Right hindlimb (tissue), 1 donor: ENCODE data around the gene WDR4.
"Not testable (repeated sequence)": the region's sequence is repeated elsewhere in the genome, so short reads cannot be mapped to it uniquely, and the experiment has no call there.

Experiments used
- DNase-seq: peaks from one replicate; pipeline ENCODE4 v3.0.0-alpha.2; 2018

The WDR4 gene

DNA sequence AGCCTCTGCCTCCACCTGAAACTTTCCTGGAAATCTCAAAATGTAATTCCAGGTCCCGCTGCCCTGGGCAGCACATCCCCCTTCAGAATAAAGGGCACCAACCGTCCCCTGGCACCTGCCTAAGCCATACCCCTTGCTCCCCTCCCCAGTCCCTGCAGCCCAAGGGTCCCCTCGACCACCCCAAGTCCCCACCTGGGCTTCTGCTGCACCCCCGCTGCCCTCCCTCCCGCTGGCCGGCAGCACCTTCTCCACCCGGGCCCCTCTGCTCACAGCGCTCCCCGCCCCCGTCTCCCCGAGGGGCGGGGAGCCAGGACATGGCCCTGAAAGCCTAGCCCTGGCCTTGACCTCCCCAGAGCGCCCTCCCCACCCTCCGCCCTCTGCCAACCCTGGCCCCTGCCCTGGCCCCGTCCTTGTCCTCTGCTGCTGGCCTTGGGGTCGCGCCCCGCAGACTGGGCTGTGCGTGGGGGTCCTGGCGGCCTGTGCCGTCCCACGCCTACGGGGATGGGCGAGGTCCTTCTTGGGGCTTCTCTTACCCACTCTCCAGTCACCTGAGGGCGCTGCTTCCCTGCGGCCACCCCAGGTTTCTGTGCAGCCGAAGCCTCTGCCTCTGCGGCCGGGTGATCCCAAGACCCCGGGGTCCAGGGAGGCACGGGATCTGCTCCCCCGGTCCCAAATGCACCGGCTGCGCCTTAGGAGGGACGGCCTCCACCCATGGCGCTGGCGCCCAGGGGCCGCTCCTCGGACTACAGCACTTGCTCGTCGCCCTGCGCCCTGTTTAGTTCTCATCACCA lies 41.7 kb downstream of the WDR4 start:
- DNase-seq = no peak

GRCh38 chr21:42836767-42837301 lies 42.5 kb downstream of the WDR4 start:
- no peak for DNase-seq

DNA sequence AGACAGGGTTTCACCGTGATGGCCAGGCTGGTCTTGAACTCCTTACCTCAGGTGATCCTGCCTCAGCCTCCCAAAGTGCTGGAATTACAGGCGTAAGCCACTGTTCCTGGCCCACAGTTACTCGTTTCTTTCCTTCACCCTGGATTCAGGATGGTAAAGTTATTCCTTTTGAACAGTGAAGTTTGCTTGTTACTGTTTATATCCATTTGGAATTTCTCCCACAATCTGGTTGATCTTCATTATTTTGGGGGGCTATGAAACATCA lies 43.0 kb downstream of the WDR4 start:
- no peak for DNase-seq

- no peak for DNase-seq
Observed at GRCh38 chr21:42835611-42836401, 43.5 kb downstream of the WDR4 start.

GRCh38 chr21:42835211-42835610 lies 44.1 kb downstream of the WDR4 start:
- no peak for DNase-seq

DNA sequence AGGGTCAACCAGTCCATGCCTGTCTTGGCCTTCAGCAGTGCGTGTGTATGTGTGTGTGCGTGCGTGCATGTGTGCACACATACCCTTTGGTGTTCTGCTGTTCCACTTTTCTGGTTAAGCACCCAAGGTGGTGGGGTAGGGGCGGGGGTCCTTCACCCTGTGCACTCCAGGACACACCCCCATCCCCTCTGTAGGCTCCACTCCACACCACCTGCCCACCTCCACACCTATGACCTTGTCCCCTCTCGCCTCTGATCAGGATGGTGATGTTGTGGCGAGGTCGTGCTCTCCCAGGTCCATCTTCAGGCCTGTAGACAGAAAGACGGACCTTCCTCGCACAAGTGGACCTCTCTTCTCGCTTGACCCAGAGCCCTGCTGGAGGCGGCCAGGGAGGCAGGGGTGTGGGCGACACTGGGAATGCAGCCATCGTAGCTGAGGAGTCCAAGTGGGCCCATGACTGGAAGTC lies 44.6 kb downstream of the WDR4 start:
- no peak for DNase-seq

DNA sequence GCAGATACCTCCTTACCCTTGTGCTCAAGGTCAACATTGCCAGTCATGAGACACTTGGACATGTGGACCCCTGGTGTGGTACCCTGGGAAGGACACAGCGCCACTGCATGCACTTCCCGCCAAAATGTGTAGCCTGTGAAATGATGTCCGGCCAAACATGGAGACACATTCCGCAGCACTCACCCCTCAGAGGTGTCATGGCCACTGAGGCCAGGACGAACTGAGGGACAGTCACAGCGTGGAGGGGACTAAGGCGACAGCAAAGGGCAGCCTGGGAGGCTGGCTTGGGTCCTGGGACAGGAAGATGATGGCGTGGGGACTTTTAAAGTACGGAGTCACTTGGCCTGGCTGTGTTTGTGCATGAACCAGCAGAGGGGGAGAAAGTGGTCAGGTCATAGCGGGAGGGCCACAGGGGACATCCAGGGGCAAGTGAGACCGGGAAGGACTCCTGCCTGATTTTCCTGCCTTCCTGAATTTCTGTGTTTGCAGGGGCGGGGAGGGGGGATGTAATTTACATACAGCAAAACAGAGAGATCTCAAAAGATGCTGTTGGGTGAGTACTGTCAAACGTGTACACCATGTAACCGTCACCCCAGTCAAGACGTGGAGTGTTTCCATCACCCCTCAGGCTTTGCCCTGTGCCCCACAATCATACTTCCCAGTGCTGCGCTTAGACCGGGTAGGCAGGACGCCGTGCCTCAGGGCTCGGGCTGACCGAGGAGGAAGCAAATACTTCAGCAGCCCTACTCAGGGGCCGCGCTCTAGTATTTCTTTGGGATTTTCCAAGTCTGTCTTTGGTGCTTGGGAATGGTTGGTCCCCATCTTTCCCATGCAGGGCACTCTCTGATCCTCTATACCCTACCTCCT lies 45.2 kb downstream of the WDR4 start:
- no peak for DNase-seq

DNA sequence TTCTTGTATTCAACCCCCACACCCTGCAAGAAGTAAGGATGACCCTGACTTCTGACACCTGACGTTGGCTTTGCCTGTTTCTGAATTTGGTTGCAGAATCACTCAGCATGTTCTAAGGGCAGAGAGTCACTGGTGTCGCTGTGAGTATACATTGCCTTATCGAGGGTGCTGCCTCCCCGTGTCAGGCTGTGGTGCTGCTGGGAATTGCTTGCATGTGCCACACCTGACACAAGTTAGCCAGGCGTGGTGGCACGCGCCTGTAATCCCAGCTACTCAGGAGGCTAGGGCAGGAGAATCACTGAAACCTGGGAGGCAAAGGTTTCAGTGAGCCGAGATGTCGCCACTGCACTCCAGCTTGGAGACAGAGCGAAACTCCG lies 45.9 kb downstream of the WDR4 start:
- DNase-seq = no peak

GRCh38 chr21:42832321-42832630 lies 47.1 kb downstream of the WDR4 start:
- DNase-seq = not testable (repeated sequence)

DNA sequence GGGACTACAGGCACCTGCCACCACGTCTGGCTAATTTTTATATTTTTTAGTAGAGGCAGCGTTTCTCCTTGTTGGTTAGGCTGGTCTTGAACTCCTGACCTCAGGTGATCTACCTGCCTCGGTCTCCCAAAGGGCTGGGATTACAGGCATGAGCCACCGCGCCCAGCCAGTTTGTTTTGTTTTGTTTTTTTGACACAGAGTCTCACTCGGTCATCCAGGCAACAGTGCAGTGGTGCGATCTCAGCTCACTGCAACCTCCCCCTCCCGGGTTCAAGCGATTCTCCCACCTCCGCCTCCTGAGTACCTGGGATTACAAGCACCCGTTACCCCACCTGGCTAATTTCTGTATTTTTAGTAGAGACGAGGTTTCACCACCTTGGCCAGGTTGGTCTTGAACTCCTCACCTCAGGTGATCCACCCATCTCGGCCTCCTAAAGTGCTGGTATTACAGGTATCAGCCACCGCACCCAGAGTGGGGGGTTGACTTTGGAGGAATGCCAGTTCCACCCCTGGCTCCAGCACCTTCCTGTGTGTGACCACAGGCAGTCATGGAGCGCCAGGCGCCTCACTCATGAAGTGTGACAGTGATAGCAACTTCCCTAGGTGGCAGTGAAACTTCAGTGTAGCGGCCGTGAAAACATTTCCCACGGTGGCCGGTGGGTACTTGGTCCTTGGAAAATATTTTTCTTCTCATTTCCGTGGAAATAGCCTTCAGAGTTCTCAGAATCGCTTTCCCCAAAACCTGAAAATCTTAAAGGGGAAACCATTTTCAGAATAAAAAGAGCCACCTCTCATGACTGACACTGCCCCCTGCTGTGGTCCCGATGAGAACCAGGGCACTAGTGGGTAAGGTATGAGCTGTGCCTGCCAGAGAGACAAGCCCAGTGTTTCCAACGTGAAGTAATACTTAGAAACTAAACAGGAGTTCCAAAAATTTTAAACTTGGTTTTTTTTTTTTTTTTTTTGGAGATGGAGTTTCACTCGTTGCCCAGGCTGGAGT lies 48.6 kb downstream of the WDR4 start:
- no peak for DNase-seq

- DNase-seq = no peak
Observed at GRCh38 chr21:42829954-42830353, 49.4 kb downstream of the WDR4 start.

DNA sequence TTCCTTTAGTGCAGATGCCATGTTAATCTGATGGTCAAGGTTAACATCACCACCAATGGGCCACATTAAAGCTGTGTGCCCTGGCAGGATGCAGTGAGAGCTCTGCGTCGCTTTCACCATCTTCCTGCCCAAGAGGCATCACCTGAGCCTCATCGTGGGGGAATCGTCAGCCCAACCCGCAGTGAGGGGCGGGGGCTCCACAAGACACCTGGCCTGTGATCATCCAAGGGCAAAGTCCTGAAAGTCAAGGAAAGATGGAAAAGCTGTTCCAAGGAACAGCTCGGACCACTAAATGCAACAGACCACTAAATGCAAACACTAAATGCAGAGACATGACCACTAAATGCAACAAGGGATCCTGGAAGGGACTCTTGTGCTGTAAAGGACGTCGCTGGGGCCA lies 49.9 kb downstream of the WDR4 start:
- no peak for DNase-seq

DNA sequence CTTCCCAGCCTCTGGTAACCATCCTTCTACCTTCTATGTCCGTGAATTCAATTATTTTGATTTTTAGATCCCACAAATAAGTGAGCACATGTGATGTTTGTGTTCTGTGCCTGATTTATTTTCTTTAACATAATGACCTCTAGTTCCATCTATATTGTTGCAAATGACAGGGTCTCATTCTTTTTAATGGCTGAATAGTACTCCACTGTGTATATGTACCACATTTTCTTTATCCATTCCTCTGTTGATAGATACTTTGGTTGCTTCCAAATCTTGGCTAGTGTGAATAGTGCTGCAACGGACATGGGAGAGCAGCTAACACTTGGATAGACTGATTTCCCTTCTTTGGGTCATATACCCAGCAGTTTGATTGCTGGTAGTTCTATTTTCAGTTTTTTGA lies 51.8 kb downstream of the WDR4 start:
- no peak for DNase-seq

GRCh38 chr21:42820616-42821465 lies 58.5 kb downstream of the WDR4 start:
- no peak for DNase-seq

GRCh38 chr21:42819861-42820615 lies 59.3 kb downstream of the WDR4 start:
- DNase-seq = no peak

GRCh38 chr21:42818328-42818749 lies 61.0 kb downstream of the WDR4 start:
- no peak for DNase-seq

GRCh38 chr21:42815217-42815616 lies 64.1 kb downstream of the WDR4 start:
- DNase-seq = no peak

- not testable (repeated sequence) for DNase-seq
Observed at GRCh38 chr21:42812528-42813241, 66.7 kb downstream of the WDR4 start.

- DNase-seq = no peak
Observed at GRCh38 chr21:42811960-42812359, 67.4 kb downstream of the WDR4 start.
